K562 (cell line): Measurements from ENCODE around the gene ANKS1A. TPM values are rescaled to one million over a fixed set of nuclear protein-coding genes. Genes with fewer than 3 reads are reported as not detected.

Experiments used
- ATAC-seq: fragments of 200-7000 bp; cut with Tn5 transposase; 3 replicates; pipeline ENCODE4 v1.9.1; 2020; ENCODE audit warnings: moderate library complexity
- BruUV-seq: library from RNA; stranded (reverse); fragments of 400-500 nt; replicated peaks from 2 replicates; lab custom pipeline; 2021; lab: Mats Ljungman, UMichigan
- CTCF ChIA-PET: fragments of 300-600 bp; formaldehyde crosslinking; extraction: SDS; loops from one replicate; lab custom pipeline; 2021; ENCODE audit warnings: low intra/inter-chr PET ratio; lab: Yijun Ruan, JAX
- POLR2A ChIA-PET: fragments of 300-600, 350-650 bp; sonication (Branson Sonifier 250); formaldehyde crosslinking; extraction: SDS; loops from one replicate; lab custom pipeline; 2021; ENCODE audit warnings: antibody characterized with exemption, inconsistent platforms; lab: Yijun Ruan, JAX
- DNase-seq, 4 experiments: peaks; one replicate each; pipeline versions ENCODE4 v3.0.0 to v3.0.0-alpha.2; 2011 to 2018; ENCODE audit warnings: low spot score in 3 of 4, mixed read lengths in 3 of 4; ENCODE audit errors: extremely low read depth in 1 of 4
- FAIRE-seq: peaks from 2 replicates; lab custom pipeline; 2011; peaks lifted over from hg19 to GRCh38; lab: Jason Lieb, UNC
- H2AFZ ChIP-seq: 2 replicates; pipeline ENCODE4 v1.6.0; 2011; ENCODE audit warnings: low read depth, low read length, control low read depth, inconsistent platforms
- H3K27ac ChIP-seq: fragments of 200-600 bp; 3 replicates; pipeline ENCODE4 v1.8.0; 2011; ENCODE audit warnings: low read depth, mild to moderate bottlenecking, control low read depth, inconsistent platforms, low read length, moderate library complexity, mixed read lengths; ENCODE audit errors: extremely low read depth
- H3K27me3 ChIP-seq, 2 experiments: fragments of 300-600 bp in 1 of 2; 2 replicates in 1 of 2; 3 replicates in 1 of 2; pipeline versions ENCODE4 v1.6.0 to v1.8.0; 2011; ENCODE audit warnings: inconsistent platforms in 2 of 2, low read length in 2 of 2, mild to moderate bottlenecking in 1 of 2, mixed read lengths in 1 of 2, moderate library complexity in 1 of 2; ENCODE audit not compliant: control insufficient read depth in 2 of 2, insufficient read depth in 2 of 2
- H3K36me3 ChIP-seq: fragments of 300-600 bp; 3 replicates; pipeline ENCODE4 v1.8.0; 2011; ENCODE audit warnings: mild to moderate bottlenecking, low read length, inconsistent platforms; ENCODE audit not compliant: control insufficient read depth, insufficient read depth
- H3K4me1 ChIP-seq, 2 experiments: fragments of 200-600 bp in 1 of 2; replicated peaks in 1 of 2; 2 replicates in 1 of 2; 3 replicates in 1 of 2; pipeline versions ENCODE4 v1.5.1 to v1.8.0; 2011; ENCODE audit warnings: inconsistent platforms in 2 of 2, low read length in 2 of 2, mild to moderate bottlenecking in 1 of 2, mixed read lengths in 1 of 2, moderate library complexity in 1 of 2; ENCODE audit not compliant: control insufficient read depth in 2 of 2, insufficient read depth in 2 of 2
- H3K4me2 ChIP-seq: 2 replicates; pipeline ENCODE4 v1.6.1; 2011; ENCODE audit warnings: low read length, control low read depth, inconsistent platforms, mixed read lengths; ENCODE audit not compliant: insufficient read depth
- H3K4me3 ChIP-seq: fragments of 200-600 bp; sonication (generic), shearing (Covaris generic); 2 replicates; pipeline ENCODE4 v1.5.1; 2016; ENCODE audit warnings: control low read depth, inconsistent platforms
- H3K79me2 ChIP-seq: fragments of 200-600 bp; 3 replicates; pipeline ENCODE4 v1.8.0; 2011; ENCODE audit warnings: low read length, inconsistent platforms; ENCODE audit not compliant: control insufficient read depth, insufficient read depth
- H3K9ac ChIP-seq, 2 experiments: 2 replicates each; pipeline versions ENCODE4 v1.6.0 to v1.6.1; 2011; ENCODE audit warnings: low read depth in 2 of 2, low read length in 2 of 2, control low read depth in 1 of 2, inconsistent platforms in 1 of 2, mild to moderate bottlenecking in 1 of 2, mixed read lengths in 1 of 2; ENCODE audit not compliant: insufficient read depth in 1 of 2
- H3K9me1 ChIP-seq: one replicate; pipeline ENCODE4 v1.6.0; 2011; ENCODE audit warnings: inconsistent platforms, mild to moderate bottlenecking, low read length, moderate library complexity; ENCODE audit not compliant: control insufficient read depth, insufficient read depth
- H3K9me3 ChIP-seq: replicated peaks from 2 replicates; pipeline ENCODE4 v1.5.1; 2011; ENCODE audit warnings: low read depth, low read length, inconsistent platforms; ENCODE audit not compliant: control insufficient read depth, insufficient read depth
- H4K20me1 ChIP-seq: replicated peaks from 2 replicates; pipeline ENCODE4 v1.6.1; 2011; ENCODE audit warnings: low read length, inconsistent platforms, mixed read lengths; ENCODE audit not compliant: control insufficient read depth, insufficient read depth
- BMI1 ChIP-seq: fragments of 150-350 bp; IDR thresholded peaks from 2 replicates; pipeline ENCODE4 v1.6.1; 2014; ENCODE audit warnings: low read length
- BRD4 ChIP-seq: fragments of 200-600 bp; sonication (generic); IDR thresholded peaks from 2 replicates; pipeline ENCODE4 v1.6.1; 2017; ENCODE audit warnings: inconsistent platforms
- CBFA2T2 ChIP-seq: fragments of 450-650 bp; conservative IDR thresholded peaks from 2 replicates; pipeline ENCODE4 v1.6.1; 2017; ENCODE audit warnings: mild to moderate bottlenecking
- EHMT2 ChIP-seq: fragments of 450-650 bp; IDR thresholded peaks from 2 replicates; pipeline ENCODE4 v1.6.1; 2018; ENCODE audit warnings: antibody characterized with exemption
- EP300 ChIP-seq: IDR thresholded peaks from 2 replicates; pipeline ENCODE4 v1.6.1; 2012; ENCODE audit warnings: low read length, improper control_type of control experiment
- MBD2 ChIP-seq: sonication (generic); IDR thresholded peaks from 2 replicates; pipeline ENCODE4 v1.6.1; 2016; ENCODE audit warnings: low read depth, borderline replicate concordance
- NBN ChIP-seq: fragments of 450-650 bp; IDR thresholded peaks from 2 replicates; pipeline ENCODE4 v1.6.1; 2016; ENCODE audit warnings: low read depth, mild to moderate bottlenecking
- NFE2L1 ChIP-seq: fragments of 450-650 bp; IDR thresholded peaks from 2 replicates; pipeline ENCODE4 v1.6.1; 2016; ENCODE audit warnings: missing genetic modification characterization, low read depth, mild to moderate bottlenecking, missing compliant biosample characterization, moderate library complexity, borderline replicate concordance
- RBM39 ChIP-seq: fragments of 200-400 bp; formaldehyde crosslinking; optimal IDR thresholded peaks from 2 replicates; pipeline ENCODE3; 2018; ENCODE audit warnings: low read depth, low read length
- SMARCA4 ChIP-seq: fragments of 450-650 bp; IDR thresholded peaks from 2 replicates; pipeline ENCODE4 v1.6.1; 2016
- ZNF12 ChIP-seq: sonication (generic); formaldehyde crosslinking; IDR thresholded peaks from 2 replicates; pipeline ENCODE4 v1.4.0; 2020; ENCODE audit warnings: mild to moderate bottlenecking, missing genetic modification reagents
- ZNF436 ChIP-seq: fragments of 250-450, 450-650 bp; sonication (Bioruptor Pico); formaldehyde crosslinking; IDR thresholded peaks from 2 replicates; pipeline ENCODE4 v1.7.0; 2020; ENCODE audit warnings: mild to moderate bottlenecking
- ZNF586 ChIP-seq: fragments of 450-650 bp; formaldehyde crosslinking; conservative IDR thresholded peaks from 2 replicates; pipeline ENCODE4 v1.4.0; 2020; ENCODE audit warnings: mild to moderate bottlenecking, moderate library complexity
- WGBS: fragments of 100-300 bp; shearing (Covaris generic); methylation state at CpG from one replicate; pipeline ENCODE4 v1.1.6; 2016; ENCODE audit warnings: low coverage, mixed read lengths; ENCODE audit not compliant: insufficient coverage; ENCODE audit errors: missing lambda C conversion rate; 5-methylcytosine and 5-hydroxymethylcytosine counted together
- in situ Hi-C: fragments of 300-500 bp; cut with MboI; formaldehyde crosslinking; loops from 4 replicates; pipeline ENCODE4 v1.15.0; 2018; ENCODE audit warnings: inconsistent platforms, mixed read lengths
- intact Hi-C: fragments of 100-400 bp; cut with micrococcal nuclease; formaldehyde crosslinking; loops from 2 replicates; pipeline ENCODE4 v1.14.2; 2022
- polyA plus RNA-seq, 8 experiments: library from polyadenylated mRNA; depleted of rRNA in 4 of 8; stranded (reverse) in 5 of 8; unstranded in 3 of 8; fragments of >200 nt; fragmentation: Nextera tagmentation in 2 of 8; fragmentation: Illumina TruSeq in 1 of 8; extraction: Ambion mirVana in 2 of 8; extraction: Trizol in 1 of 8; gene quantifications; 2 replicates each; pipeline versions ENCODE4 v1.2.1 to v1.2.3, GENCODE V29; 2011 to 2014; ENCODE audit warnings: inconsistent platforms in 1 of 8, missing spikeins in 1 of 8
- total RNA-seq, 7 experiments: library from RNA; depleted of rRNA in 6 of 7; stranded (reverse); fragments of >200 nt in 6 of 7; fragmentation: Illumina TruSeq in 2 of 7; extraction: Trizol in 2 of 7; gene quantifications; 2 replicates each; pipeline versions ENCODE4 v1.2.1 to v1.2.3, GENCODE V29; 2011 to 2021; ENCODE audit warnings: low replicate concordance in 1 of 7
- TF ChIP-seq, protein P1 (sequence below): fragments of 250-450 bp; sonication (Bioruptor Pico); IDR thresholded peaks from 2 replicates; pipeline ENCODE4 v1.8.0; 2021; ENCODE audit warnings: mild to moderate bottlenecking, moderate library complexity
- TF ChIP-seq, protein P2 (sequence below): sonication (generic); formaldehyde crosslinking; IDR thresholded peaks from 2 replicates; pipeline ENCODE4 v1.8.1; 2022; ENCODE audit warnings: missing genetic modification reagents
- TF ChIP-seq, protein P3 (sequence below): fragments of 250-450 bp; sonication (Bioruptor Pico); IDR thresholded peaks from 2 replicates; pipeline ENCODE4 v1.8.0; 2022; ENCODE audit warnings: moderate library complexity, mild to moderate bottlenecking, inconsistent platforms

Gene ANKS1A
- total and polyA plus RNA-seq, 9 of the 15 experiments (the other 6 are each of a cell fraction or from before 2014, with no cell fraction given): 1.1 to 13.8 (median 5.3) TPM

DNA sequence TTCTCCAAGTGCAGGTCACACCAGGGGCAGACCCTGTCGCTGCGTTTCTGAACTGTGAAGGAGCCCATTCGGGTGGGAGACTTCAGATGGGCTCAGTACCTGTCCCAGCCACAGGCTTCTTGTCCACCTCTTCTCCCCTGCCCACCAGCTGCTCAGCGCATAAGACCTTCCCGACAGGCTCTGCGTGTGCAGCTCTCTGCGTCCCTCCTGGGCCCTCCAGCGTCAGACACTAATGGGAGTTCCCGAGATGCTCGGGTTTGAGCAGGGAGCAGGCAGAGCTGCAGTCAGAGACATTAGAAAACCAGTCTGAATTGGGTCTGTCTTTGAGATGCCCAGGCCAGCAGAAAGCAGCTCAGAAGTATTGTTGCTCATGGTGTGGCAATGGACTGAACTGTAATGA is 201.7 kb downstream of the ANKS1A start:
- FAIRE-seq (no peak), ATAC-seq (no peak), DNase-seq (no peak)
- ChIA-PET CTCF (no interaction called here), POLR2A (interaction anchor here (0.5 to 0.8 kb wide), 2 partner anchors 439 to 676 kb away, joined by 3 read pairs; no protein-coding TSS in a partner anchor)
- Histone ChIP-seq H3K79me2 (no peaks in the 10 kb centered on the region), H3K4me2 (no peak overlapping the region), H3K4me1 (no peaks in the 10 kb centered on the region), H3K9me1 (no peaks in the 10 kb centered on the region), H3K36me3 (peaks cover 4% of the 10 kb centered on the region; the same call in 1 of the 3 replicates), H3K9ac (peak overlapping the region in 1 of 2 experiments; percentile 20; a peak in 1 of 4 replicates), H3K27me3 (peaks cover 0 to 6% of the 10 kb centered on the region in 2 experiments; a peak in 1 of 5 replicates), H4K20me1 (no peaks in the 10 kb centered on the region), H3K27ac (no peak overlapping the region), H3K9me3 (no peaks in the 10 kb centered on the region), H2AFZ (no peak overlapping the region), H3K4me3 (no peak overlapping the region)
- intact Hi-C loops (no loop called here), in situ Hi-C loops (no loop called here)
- WGBS: 70% methylated on average over 10 of the region's 10 CpGs
- TF ChIP-seq, protein P1, sequence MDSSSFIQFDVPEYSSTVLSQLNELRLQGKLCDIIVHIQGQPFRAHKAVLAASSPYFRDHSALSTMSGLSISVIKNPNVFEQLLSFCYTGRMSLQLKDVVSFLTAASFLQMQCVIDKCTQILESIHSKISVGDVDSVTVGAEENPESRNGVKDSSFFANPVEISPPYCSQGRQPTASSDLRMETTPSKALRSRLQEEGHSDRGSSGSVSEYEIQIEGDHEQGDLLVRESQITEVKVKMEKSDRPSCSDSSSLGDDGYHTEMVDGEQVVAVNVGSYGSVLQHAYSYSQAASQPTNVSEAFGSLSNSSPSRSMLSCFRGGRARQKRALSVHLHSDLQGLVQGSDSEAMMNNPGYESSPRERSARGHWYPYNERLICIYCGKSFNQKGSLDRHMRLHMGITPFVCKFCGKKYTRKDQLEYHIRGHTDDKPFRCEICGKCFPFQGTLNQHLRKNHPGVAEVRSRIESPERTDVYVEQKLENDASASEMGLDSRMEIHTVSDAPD (CRISPR knock-in tag): no peak
- no peak for TF ChIP-seq ZNF586 (CRISPR knock-in tag)
- TF ChIP-seq BMI1: no peak
- no peak for TF ChIP-seq SMARCA4
- no peak for TF ChIP-seq NFE2L1
- TF ChIP-seq RBM39: no peak
- TF ChIP-seq, protein P2, sequence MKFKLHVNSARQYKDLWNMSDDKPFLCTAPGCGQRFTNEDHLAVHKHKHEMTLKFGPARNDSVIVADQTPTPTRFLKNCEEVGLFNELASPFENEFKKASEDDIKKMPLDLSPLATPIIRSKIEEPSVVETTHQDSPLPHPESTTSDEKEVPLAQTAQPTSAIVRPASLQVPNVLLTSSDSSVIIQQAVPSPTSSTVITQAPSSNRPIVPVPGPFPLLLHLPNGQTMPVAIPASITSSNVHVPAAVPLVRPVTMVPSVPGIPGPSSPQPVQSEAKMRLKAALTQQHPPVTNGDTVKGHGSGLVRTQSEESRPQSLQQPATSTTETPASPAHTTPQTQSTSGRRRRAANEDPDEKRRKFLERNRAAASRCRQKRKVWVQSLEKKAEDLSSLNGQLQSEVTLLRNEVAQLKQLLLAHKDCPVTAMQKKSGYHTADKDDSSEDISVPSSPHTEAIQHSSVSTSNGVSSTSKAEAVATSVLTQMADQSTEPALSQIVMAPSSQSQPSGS (CRISPR knock-in tag): no peak
- TF ChIP-seq ZNF436 (CRISPR knock-in tag): no peak
- TF ChIP-seq EP300: no peak
- TF ChIP-seq, protein P3, sequence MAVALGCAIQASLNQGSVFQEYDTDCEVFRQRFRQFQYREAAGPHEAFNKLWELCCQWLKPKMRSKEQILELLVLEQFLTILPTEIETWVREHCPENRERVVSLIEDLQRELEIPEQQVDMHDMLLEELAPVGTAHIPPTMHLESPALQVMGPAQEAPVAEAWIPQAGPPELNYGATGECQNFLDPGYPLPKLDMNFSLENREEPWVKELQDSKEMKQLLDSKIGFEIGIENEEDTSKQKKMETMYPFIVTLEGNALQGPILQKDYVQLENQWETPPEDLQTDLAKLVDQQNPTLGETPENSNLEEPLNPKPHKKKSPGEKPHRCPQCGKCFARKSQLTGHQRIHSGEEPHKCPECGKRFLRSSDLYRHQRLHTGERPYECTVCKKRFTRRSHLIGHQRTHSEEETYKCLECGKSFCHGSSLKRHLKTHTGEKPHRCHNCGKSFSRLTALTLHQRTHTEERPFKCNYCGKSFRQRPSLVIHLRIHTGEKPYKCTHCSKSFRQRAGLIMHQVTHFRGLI (CRISPR knock-in tag): no peak
- TF ChIP-seq NBN: no peak
- no peak for TF ChIP-seq EHMT2
- no peak for TF ChIP-seq BRD4
- TF ChIP-seq MBD2: no peak
- TF ChIP-seq CBFA2T2: no peak
- no peak for TF ChIP-seq ZNF12 (CRISPR knock-in tag)
- no TSS peak for BruUV-seq
